HG02759 (cell line): ENCODE data around the gene STK11IP.

Experiments used
- ATAC-seq: cut with Tn5 transposase; IDR thresholded peaks from one replicate; pipeline ENCODE4 v1.9.1; 2021; ENCODE audit warnings: mild to moderate bottlenecking, moderate library complexity; ENCODE audit not compliant: unreplicated experiment

The STK11IP gene

GRCh38 chr2:219631904-219632759 lies 34.5 kb downstream of the STK11IP start:
- ATAC-seq, result no peak

- ATAC-seq, result no peak
These were observed 35.1 kb downstream of the STK11IP start for GRCh38 chr2:219632760-219633105.

GRCh38 chr2:219633276-219634065 lies 35.8 kb downstream of the STK11IP start:
- no peak for ATAC-seq

- no peak for ATAC-seq
These were observed 36.7 kb downstream of the STK11IP start for GRCh38 chr2:219634171-219634940.

- no peak for ATAC-seq
These were observed 37.5 kb downstream of the STK11IP start for GRCh38 chr2:219634951-219635751.

- no peak for ATAC-seq
These were observed 38.7 kb downstream of the STK11IP start for GRCh38 chr2:219636144-219636915.

GRCh38 chr2:219636941-219637841 lies 39.5 kb downstream of the STK11IP start:
- ATAC-seq, result no peak

GRCh38 chr2:219637842-219638185 lies 40.2 kb downstream of the STK11IP start:
- no peak for ATAC-seq

- no peak for ATAC-seq
These were observed 40.7 kb downstream of the STK11IP start for GRCh38 chr2:219638217-219638947.

GRCh38 chr2:219638948-219639755 lies 41.5 kb downstream of the STK11IP start:
- ATAC-seq, result no peak

- ATAC-seq, result no peak
These were observed 43.9 kb downstream of the STK11IP start for GRCh38 chr2:219641390-219642068.

GRCh38 chr2:219642069-219642454 lies 44.4 kb downstream of the STK11IP start:
- ATAC-seq, result no peak

- ATAC-seq, result peak; percentile 97
These were observed 44.9 kb downstream of the STK11IP start for GRCh38 chr2:219642465-219643083.

- ATAC-seq, result no peak
These were observed 45.4 kb downstream of the STK11IP start for GRCh38 chr2:219643084-219643473.

GRCh38 chr2:219643788-219644398 lies 46.2 kb downstream of the STK11IP start:
- ATAC-seq, result no peak
